Fibroblast of lung (primary cell): ENCODE data around the gene PCID2. TPM values are rescaled to one million over a fixed set of nuclear protein-coding genes. Genes with fewer than 3 reads are reported as not detected.

Experiments
- DNase-seq, 2 donors: peaks; one replicate each; pipeline versions ENCODE4 v3.0.0 to v3.0.0-alpha.2; 2010; ENCODE audit warnings: low read depth in 2 of 2
- H2AFZ ChIP-seq: 2 replicates; pipeline ENCODE4 v1.5.1; 2012; ENCODE audit warnings: low read length, control low read depth, inconsistent platforms
- H3K27ac ChIP-seq: 2 replicates; pipeline ENCODE4 v1.5.1; 2011; ENCODE audit warnings: low read length, control low read depth; ENCODE audit not compliant: insufficient read depth
- H3K27me3 ChIP-seq: 2 replicates; pipeline ENCODE4 v1.5.1; 2011; ENCODE audit warnings: mild to moderate bottlenecking, low read length; ENCODE audit not compliant: control insufficient read depth, insufficient read depth
- H3K36me3 ChIP-seq: 2 replicates; pipeline ENCODE4 v1.5.1; 2011; ENCODE audit warnings: low read length; ENCODE audit not compliant: control insufficient read depth, insufficient read depth
- H3K4me1 ChIP-seq: 2 replicates; pipeline ENCODE4 v1.5.1; 2011; ENCODE audit warnings: low read length; ENCODE audit not compliant: control insufficient read depth, insufficient read depth; ENCODE audit errors: extremely low read depth
- H3K4me2 ChIP-seq: 2 replicates; pipeline ENCODE4 v1.5.1; 2011; ENCODE audit warnings: low read length, control low read depth; ENCODE audit not compliant: insufficient read depth; ENCODE audit errors: extremely low read depth
- H3K4me3 ChIP-seq, 4 experiments: fragments of 200-600 bp in 1 of 4; sonication (generic) in 1 of 4; replicated peaks in 1 of 4; 2 replicates each; pipeline ENCODE4 v1.5.1; 2011 to 2016; ENCODE audit warnings: low read length in 4 of 4, low read depth in 3 of 4, mild to moderate bottlenecking in 3 of 4, control low read depth in 2 of 4, inconsistent platforms in 1 of 4, mixed read lengths in 1 of 4; ENCODE audit not compliant: insufficient read depth in 1 of 4; ENCODE audit errors: control extremely low read depth in 1 of 4
- H3K79me2 ChIP-seq: 2 replicates; pipeline ENCODE4 v1.5.1; 2012; ENCODE audit warnings: mild to moderate bottlenecking, low read length, inconsistent platforms; ENCODE audit not compliant: control insufficient read depth, insufficient read depth
- H3K9ac ChIP-seq: 2 replicates; pipeline ENCODE4 v1.5.1; 2011; ENCODE audit warnings: mild to moderate bottlenecking, low read length, control low read depth; ENCODE audit not compliant: insufficient read depth
- H3K9me3 ChIP-seq: 2 replicates; pipeline ENCODE4 v1.5.1; 2012; ENCODE audit warnings: low read depth, low read length; ENCODE audit not compliant: control insufficient read depth, insufficient read depth
- H4K20me1 ChIP-seq: 2 replicates; pipeline ENCODE4 v1.5.1; 2011; ENCODE audit warnings: low read length; ENCODE audit not compliant: control insufficient read depth, insufficient read depth; ENCODE audit errors: extremely low read depth
- EZH2 ChIP-seq: IDR thresholded peaks from 2 replicates; pipeline ENCODE4 v1.5.1; 2012; ENCODE audit warnings: low read length, control low read depth, mild to moderate bottlenecking; ENCODE audit errors: missing control alignments
- polyA plus RNA-seq, 2 donors: library from polyadenylated mRNA; depleted of rRNA in 1 of 2; stranded (reverse) in 1 of 2; unstranded in 1 of 2; fragments of >200 nt; gene quantifications; 2 replicates each; pipeline ENCODE4 v1.2.1, GENCODE V29; 2011 to 2012; ENCODE audit warnings: missing spikeins in 1 of 2
- total RNA-seq: library from RNA; depleted of rRNA; stranded (reverse); fragments of >200 nt; gene quantifications from 2 replicates; pipeline ENCODE4 v1.2.1, GENCODE V29; 2014
- TF ChIP-seq, protein P1 (sequence below), 2 donors: IDR thresholded peaks in 1 of 2; conservative IDR thresholded peaks in 1 of 2; 1 replicate in 1 of 2; 2 replicates in 1 of 2; pipeline ENCODE4 v1.5.1; 2011 to 2012; ENCODE audit warnings: low read length in 2 of 2, control low read depth in 1 of 2, inconsistent platforms in 1 of 2, low read depth in 1 of 2, mild to moderate bottlenecking in 1 of 2

Gene PCID2
- total and polyA plus RNA-seq, 2 donors (not counting 1 experiment from before 2014, with no cell fraction given) = 93.5 to 113 TPM

GRCh38 chr13:113204378-113204734, 4.1 kb downstream of the PCID2 start:
- TF ChIP-seq EZH2 = no peak
- TF ChIP-seq, protein P1, sequence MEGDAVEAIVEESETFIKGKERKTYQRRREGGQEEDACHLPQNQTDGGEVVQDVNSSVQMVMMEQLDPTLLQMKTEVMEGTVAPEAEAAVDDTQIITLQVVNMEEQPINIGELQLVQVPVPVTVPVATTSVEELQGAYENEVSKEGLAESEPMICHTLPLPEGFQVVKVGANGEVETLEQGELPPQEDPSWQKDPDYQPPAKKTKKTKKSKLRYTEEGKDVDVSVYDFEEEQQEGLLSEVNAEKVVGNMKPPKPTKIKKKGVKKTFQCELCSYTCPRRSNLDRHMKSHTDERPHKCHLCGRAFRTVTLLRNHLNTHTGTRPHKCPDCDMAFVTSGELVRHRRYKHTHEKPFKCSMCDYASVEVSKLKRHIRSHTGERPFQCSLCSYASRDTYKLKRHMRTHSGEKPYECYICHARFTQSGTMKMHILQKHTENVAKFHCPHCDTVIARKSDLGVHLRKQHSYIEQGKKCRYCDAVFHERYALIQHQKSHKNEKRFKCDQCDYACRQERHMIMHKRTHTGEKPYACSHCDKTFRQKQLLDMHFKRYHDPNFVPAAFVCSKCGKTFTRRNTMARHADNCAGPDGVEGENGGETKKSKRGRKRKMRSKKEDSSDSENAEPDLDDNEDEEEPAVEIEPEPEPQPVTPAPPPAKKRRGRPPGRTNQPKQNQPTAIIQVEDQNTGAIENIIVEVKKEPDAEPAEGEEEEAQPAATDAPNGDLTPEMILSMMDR (conservative IDR thresholded peaks at IDR 0.05 in 1 of 2, IDR thresholded peaks at IDR 0.05 in 1 of 2; ENCODE audit: low read depth in 1 of 2, low read length in 2 of 2) = no peak
- no peak for DNase-seq
- no peak overlapping the region for H2AFZ ChIP-seq

GRCh38 chr13:113203507-113204377, 4.7 kb downstream of the PCID2 start:
- Histone ChIP-seq H3K4me3 (no peak overlapping the region), H3K4me2 (no peak overlapping the region), H3K79me2 (peaks cover 95% of the 10 kb centered on the region), H3K9me3 (no peaks in the 10 kb centered on the region), H3K9ac (no peak overlapping the region), H3K4me1 (peaks cover 10% of the 10 kb centered on the region), H2AFZ (no peak overlapping the region), H3K36me3 (peaks cover 2% of the 10 kb centered on the region), H3K27ac (peak overlapping the region; percentile 19), H4K20me1 (no peaks in the 10 kb centered on the region), H3K27me3 (no peaks in the 10 kb centered on the region)
- no peak for DNase-seq
- TF ChIP-seq EZH2 = no peak
- TF ChIP-seq, protein P1 (conservative IDR thresholded peaks at IDR 0.05 in 1 of 2, IDR thresholded peaks at IDR 0.05 in 1 of 2; ENCODE audit: low read depth in 1 of 2, low read length in 2 of 2) = no peak

More at GRCh38 chr13:113204378-113204734, 4.1 kb downstream of the PCID2 start:
- no peaks in the 10 kb centered on the region for H3K9me3 ChIP-seq
- H4K20me1 ChIP-seq = no peaks in the 10 kb centered on the region
- no peak overlapping the region for H3K4me3 ChIP-seq
- no peak overlapping the region for H3K9ac ChIP-seq
- peaks cover 2% of the 10 kb centered on the region for H3K36me3 ChIP-seq
- no peak overlapping the region for H3K4me2 ChIP-seq
- H3K27ac ChIP-seq = no peak overlapping the region
- peaks cover 90% of the 10 kb centered on the region for H3K79me2 ChIP-seq
- peaks cover 10% of the 10 kb centered on the region for H3K4me1 ChIP-seq
- no peaks in the 10 kb centered on the region for H3K27me3 ChIP-seq

- Histone ChIP-seq H3K36me3 (peaks cover 2% of the 10 kb centered on the region), H3K4me2 (no peak overlapping the region)
- DNase-seq = no peak
Measured at GRCh38 chr13:113202912-113203311, 5.6 kb downstream of the PCID2 start.

More at GRCh38 chr13:113202912-113203311, 5.6 kb downstream of the PCID2 start:
- Histone ChIP-seq H3K4me1 (peaks cover 10% of the 10 kb centered on the region), H3K79me2 (peaks cover 90% of the 10 kb centered on the region), H3K4me3 (no peak overlapping the region), H3K9me3 (no peaks in the 10 kb centered on the region), H3K9ac (no peak overlapping the region), H4K20me1 (no peaks in the 10 kb centered on the region), H3K27ac (no peak overlapping the region), H3K27me3 (no peaks in the 10 kb centered on the region), H2AFZ (no peak overlapping the region)
- TF ChIP-seq, protein P1 (conservative IDR thresholded peaks at IDR 0.05 in 1 of 2, IDR thresholded peaks at IDR 0.05 in 1 of 2; ENCODE audit: low read depth in 1 of 2, low read length in 2 of 2) = no peak
- TF ChIP-seq EZH2 = no peak
